GM19025 (cell line): ENCODE measurements around the gene ZNF581.

Source experiments
- ATAC-seq: cut with Tn5 transposase; IDR thresholded peaks from one replicate; pipeline ENCODE4 v1.9.1; 2021; ENCODE audit warnings: mild to moderate bottlenecking, low read depth, moderate library complexity; ENCODE audit not compliant: unreplicated experiment

ZNF581 gene

GRCh38 chr19:55643003-55643886 lies at the start of gene ZNF581:
TSS of gene ZNF581 (plus strand) at chr19:55643649. CDS start at chr19:55644572, 923 bp downstream.
- no peak for ATAC-seq

DNA sequence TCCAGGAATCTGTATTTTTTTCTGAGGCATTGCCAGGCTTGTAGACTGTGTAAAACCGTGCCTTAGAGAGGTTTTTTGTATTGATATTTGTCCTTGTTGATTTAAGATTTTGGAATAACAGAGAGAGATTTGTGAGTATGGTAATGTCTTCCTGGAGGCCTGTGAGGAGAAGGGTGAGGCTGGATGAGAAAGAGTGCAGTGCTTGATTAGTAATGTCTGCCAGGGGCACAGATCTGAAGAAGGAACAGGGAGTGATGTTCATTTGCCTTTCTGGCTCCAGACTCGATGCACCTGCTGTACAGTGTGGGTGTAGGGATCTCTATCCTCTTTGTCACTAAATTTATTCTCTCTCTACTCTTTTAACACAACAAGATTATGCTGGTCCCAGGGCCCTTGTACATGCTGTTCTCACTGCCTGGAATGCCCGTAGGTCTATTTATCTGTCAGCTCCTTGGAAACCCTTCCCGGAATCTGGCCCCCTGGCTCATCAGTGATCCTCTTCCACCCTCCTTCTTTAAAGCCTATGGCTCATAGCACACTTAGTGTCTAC lies 48.4 kb upstream of the ZNF581 start:
- ATAC-seq: no peak

DNA sequence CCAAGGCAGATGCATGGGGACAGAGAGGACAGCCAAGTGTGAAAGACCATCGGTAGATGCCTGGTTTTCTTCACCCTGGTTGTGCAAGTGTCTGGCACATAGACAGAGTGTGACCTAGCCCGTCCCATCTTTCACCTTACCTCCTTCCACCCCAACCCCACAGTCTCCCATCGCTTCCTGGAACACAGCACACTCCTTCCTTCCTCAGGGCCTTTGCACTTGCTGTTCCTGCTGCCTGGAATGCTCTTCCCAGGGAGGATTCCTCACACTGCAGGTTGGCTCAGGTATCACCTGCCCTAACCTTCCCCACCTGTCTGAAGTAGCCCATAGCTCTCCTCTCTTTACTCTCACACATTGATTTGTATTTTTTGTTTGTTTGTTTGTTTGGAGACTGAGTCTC lies 47.1 kb upstream of the ZNF581 start:
- ATAC-seq: no peak

GRCh38 chr19:55597501-55597921 lies 45.9 kb upstream of the ZNF581 start:
- no peak for ATAC-seq

DNA sequence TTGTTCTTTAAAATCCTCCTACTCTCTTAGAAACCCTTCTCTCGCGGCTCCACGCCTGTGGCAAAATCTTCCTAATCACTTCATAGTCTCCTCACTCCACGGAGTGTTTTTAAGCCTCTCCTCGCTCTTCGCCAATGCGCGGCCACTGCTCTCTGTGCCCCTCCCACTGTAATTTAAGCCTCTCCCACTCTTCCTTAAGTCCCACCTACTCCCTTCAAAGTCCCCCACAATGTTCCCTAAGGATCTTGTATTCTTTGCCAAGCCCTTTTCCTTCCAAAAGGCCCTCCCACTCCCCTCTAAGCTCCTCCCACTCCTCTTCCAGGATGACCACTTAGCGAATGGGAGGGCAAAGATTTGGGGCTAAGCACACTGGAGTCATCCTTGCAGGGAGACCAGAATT lies 45.4 kb upstream of the ZNF581 start:
- no peak for ATAC-seq

DNA sequence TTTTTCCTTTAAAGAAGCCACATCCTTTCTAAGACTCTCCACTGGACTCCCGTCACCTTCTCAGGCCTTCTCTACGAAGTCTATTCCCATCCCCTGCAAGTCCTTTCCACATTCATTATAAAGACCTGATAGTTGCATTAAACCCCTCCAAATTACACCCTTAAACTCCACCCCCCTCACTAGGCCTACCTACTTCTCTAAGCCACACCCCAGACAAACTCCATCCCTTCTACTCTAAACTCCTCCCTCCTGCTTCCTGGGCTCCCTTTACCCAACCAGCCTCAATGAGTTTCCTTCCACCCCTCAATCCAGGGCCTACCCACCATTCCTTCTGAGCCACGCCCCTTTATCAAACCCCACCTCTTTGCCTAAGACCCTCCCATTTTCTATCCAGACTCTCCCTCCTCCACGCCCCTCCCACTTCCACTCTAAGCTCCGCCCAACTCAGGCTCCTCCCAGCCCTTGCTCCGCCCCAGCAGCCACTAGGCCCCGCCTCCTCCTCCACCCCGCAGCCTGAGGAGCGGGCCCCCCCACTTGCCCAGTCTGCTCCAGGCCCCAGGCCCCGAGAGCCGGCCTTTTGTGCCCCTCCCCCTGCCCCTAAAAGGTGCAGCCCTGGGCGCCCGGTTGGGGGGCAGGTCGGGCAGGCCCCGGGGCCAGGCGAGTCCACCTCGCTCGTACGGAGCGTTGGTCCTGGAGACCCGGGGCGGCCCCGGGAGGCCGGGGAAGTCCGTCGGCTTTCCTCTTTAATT lies 44.6 kb upstream of the ZNF581 start:
- ATAC-seq: peak; percentile 35

DNA sequence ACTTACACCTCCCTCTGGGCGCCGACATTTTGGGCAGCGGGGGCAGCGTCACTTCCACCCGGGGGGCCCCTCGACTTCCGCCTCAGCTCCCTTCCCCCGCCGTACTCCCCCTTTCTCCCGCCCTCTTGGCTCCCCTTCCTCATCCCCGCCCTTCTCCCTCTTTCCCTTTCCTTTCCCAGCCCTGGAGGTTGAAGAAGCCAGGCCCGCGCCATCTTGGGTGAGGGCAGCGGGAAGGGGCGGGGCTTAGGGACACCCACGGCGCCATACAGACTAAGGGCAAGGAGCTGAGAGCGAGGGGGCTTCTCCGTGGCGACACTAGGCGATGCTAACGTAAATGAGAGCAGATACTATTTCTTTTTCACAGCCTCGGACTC lies 44.0 kb upstream of the ZNF581 start, which contains the start of gene FIZ1:
Gene FIZ1 (minus strand): TSS at position 50 of the 374 bp plus-strand sequence. CDS start 1,652 bp downstream, outside the sequence.
- peak; percentile 40 for ATAC-seq

DNA sequence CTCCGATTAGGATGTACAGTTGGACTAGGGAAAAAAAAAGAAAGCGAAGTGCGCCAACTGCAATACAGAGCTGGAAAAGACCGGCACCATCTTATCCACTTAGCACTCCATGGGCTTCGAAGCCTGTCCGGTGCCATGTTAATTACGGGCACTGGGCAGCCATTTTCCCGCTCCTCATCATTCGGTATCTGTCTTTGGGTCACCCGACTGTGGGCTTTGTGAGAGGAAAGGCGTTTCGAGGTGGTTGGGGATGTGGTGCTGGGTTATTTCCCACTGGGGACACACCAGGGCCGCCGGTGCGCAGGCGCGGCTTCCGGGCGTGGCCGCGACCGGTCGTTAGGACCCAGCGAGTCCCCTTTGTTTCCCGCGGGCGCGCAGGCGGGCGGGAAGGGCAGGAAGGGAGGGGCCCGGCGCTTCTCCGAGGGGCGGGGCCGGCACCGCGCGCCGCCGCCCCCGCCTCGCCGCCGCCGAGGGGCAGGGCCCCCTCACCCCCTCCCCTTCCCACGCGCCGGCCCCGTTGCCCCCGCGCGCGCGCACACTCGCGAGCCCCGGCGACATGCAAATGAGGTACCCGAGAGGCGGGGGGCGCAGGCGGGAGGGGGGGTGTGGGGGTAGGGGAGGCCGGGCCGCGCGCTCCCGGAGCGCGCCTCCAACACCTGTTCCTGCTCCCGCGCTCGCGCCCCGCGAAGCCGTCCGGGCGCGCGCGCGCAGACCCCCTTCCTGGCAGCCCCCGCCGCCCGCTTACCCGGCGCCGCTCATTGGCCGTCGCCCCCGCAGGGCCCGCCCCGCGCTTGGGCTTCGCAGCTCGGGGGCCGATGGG lies 43.4 kb upstream of the ZNF581 start, which contains the start of gene ZNF524:
Gene ZNF524 (plus strand): TSS at position 447 of the 820 bp plus-strand sequence. CDS start 1,825 bp downstream, outside the sequence.
- peak; percentile 48 for ATAC-seq

DNA sequence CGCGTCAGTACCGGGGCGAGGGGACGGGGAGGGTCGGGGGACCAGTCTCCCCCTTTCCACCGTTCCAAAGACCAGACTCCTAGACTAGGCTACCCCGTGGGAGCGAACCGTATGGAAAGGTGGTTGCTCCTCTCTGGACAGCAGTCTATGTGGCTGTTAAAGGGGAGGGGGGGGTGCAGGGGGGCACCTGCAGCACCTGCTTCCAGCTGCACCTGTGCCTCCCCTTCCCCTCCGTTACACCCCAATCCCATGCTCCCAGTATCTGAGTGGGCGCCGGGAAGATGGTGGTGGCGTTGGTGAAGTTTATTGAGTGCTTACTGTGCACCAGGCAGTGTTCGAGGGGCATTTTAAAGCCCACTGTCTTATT lies 42.8 kb upstream of the ZNF581 start:
- no peak for ATAC-seq

DNA sequence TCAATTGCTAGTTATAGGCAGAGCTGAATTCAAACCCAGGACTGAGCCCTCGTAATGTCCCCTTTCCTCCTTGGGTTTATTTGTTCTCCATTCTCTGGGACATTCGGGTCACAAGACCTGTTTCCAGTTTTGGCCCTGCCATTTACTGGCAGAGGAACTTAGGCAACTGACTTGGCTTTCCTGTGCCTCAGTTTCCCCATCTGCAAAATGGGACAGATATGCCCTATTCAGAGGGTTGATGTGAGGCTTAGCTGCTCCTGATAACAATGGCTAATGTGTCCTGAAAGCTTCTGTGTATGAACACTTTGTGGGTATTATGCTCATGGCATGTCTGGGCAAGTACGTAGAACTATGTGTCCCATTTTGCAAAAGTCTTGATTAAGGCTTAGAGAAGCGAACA lies 42.4 kb upstream of the ZNF581 start:
- ATAC-seq: no peak

- no peak for ATAC-seq
Measured at GRCh38 chr19:55602104-55603001, 41.1 kb upstream of the ZNF581 start.

GRCh38 chr19:55603115-55603514 lies 40.3 kb upstream of the ZNF581 start:
- no peak for ATAC-seq

DNA sequence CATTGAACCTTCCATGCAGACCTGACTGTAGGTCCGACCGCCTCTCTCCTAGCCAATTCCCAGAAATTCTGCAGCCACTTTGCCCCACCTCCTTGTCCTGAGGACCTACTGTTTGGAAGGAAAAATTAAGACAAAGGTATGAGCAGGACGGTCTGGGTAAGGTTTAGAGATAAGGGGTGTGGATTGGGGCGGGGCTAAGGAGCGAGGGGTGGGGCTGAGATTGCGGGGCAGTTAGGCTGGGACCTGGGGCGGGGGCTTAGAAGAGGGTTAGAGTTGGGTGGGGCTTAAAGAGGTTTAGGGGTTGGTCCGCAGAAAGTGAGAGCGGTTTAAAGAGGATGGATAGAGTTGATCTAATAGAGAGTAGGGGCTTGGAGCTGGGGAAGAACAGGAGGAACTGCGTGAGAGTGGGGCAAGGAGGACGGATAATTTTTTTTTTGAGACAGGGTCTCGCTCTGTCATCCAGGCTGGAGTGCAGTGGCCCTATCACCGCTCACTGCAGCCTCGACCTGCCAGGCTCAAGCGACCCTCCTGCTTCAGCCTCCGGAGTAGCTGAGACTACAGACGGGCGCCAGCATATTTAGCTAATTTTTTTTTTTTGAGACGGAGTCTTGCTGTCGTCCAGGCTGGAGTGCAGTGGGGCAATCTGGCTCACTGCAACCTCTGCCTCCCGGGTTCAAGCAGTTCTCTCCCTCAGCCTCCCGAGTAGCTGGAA lies 39.7 kb upstream of the ZNF581 start:
- no peak for ATAC-seq

DNA sequence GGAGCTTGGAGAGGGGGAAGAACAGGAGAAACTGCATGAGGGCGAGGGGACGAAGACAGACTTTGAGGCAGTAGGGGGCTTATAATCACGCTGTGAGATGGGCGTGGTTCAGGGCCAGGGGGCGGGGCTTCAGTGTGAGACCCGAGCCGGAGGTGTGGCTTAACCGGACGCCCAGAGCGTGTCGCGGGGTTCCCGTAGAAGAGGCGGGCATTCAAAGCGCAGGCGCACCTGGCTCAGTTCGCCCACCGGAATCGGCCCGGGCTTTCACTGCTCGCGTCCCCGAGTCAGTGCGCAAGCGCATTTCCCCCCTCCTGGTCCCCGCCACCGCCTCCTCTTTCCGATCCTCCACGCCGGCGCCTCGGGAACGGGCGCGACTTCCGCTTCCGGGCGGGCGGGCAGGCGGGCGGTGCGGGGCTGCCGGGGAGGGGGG lies 38.2 kb upstream of the ZNF581 start:
- peak; percentile 69 for ATAC-seq

DNA sequence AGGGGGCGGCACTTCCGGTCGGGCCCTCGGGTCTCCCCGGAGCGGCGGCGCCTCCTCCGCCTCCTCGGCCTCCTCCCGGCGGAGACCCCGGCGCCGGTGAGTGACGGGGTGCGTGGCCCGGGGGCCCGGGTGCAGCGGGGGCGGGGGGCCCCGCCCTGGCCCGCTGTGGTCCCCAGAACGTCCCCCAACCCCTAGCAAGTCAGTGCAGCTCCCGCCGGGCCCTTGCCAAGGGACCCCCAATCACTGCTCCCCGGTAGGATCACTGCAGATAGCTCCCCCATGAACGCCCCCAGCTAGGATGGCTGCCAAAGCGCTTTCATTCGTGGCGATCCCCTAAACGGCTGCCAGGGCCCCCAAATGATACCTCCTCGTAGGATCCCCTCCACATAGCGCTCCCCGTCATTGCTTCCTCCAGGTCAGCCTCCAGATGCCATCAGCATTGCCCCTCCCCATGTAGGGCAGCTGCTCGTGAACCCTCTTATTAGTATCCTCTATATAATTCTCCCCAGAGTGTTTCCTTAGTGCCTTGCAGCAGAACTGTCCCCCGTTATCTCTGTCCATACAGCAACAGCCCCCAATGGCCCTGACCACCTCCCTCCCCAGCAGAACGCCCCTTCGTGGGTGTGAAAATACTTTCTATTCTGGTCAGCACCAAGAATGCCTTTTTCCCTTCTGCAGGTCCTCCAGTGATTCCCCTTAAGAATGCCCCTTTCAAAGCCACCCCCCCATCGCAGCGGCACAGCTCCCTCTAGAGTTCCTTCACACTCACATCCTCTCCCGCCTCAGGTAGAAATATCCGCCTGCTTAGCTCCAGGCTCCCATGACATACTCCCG lies 37.6 kb upstream of the ZNF581 start, which contains the start of gene ZNF865:
Gene ZNF865 (plus strand): TSS at position 11 of the 834 bp plus-strand sequence. CDS start 7,972 bp downstream, outside the sequence.
- ATAC-seq: no peak

DNA sequence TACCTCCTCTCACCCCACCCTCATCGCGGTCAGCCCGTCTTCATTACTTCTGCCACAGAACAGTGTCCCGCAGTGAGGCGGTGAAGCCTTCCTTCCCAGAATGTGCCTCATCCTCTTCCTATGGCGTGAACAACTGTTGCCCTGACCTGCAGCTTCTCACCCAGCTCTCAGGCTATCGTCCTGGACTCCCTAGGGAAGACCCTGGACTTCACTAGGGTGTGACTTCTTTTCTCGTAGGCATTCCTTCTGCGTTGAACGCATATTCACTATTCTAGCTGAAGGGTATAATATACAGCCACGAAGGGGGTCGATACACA lies 37.0 kb upstream of the ZNF581 start:
- ATAC-seq: no peak

GRCh38 chr19:55606817-55607216 lies 36.6 kb upstream of the ZNF581 start:
- ATAC-seq: no peak

- ATAC-seq: no peak
Measured at GRCh38 chr19:55609326-55609725, 34.1 kb upstream of the ZNF581 start.
